AG09309 (cell line): ENCODE data around the gene LCN1.

ENCODE experiments used
- DNase-seq: peaks from one replicate; pipeline ENCODE4 v3.0.0-alpha.2; 2010; ENCODE audit warnings: low read depth
- H3K4me3 ChIP-seq: 2 replicates; pipeline ENCODE4 v1.5.1; 2011; ENCODE audit warnings: mild to moderate bottlenecking, low read depth, low read length, moderate library complexity; ENCODE audit not compliant: control insufficient read depth
- CTCF ChIP-seq: IDR thresholded peaks from 2 replicates; pipeline ENCODE4 v1.5.1; 2011; ENCODE audit warnings: mild to moderate bottlenecking, low read depth, low read length, inconsistent platforms; ENCODE audit not compliant: insufficient read depth, control insufficient read depth; ENCODE audit errors: missing control alignments

The LCN1 gene

DNA sequence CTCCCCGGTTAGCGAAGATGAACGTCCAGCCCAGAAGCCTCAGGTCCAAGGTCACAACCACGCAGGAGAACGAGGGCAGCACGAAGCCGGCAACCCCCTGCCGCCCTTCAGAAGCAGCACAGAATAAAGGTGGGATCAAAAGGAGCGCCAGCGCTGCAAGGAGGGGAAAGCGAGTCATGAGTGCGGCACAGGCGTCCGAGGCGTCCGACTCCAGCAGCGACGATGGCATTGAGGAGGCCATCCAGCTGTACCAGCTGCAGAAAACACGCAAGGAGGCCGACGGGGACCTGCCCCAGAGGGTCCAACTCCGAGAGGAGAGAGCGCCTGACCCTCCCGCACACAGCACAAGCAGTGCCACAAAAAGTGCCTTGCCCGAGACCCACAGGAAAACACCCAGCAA lies 35.9 kb upstream of the LCN1 start:
- no peak overlapping the region for H3K4me3 ChIP-seq
- TF ChIP-seq CTCF, result no peak
- no peak for DNase-seq

DNA sequence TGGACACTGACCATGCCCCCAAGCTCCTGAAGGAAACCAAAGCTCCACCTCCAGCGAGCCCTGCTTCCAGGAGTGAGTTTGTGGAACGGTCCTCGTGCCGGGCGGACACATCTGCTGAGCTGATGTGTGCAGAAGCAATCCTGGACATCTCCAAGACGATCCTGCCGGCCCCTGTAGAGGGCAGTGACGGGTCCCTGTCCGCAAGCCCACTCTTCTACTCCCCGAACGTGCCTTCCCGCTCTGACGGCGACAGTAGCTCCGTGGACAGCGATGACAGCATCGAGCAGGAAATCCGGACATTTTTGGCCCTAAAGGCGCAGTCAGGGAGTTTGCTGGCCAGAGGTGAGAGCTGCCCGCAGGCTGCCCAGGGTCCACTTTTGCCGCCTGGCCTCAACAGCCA lies 35.4 kb upstream of the LCN1 start:
- no peak for TF ChIP-seq CTCF
- no peak overlapping the region for H3K4me3 ChIP-seq
- no peak for DNase-seq

DNA sequence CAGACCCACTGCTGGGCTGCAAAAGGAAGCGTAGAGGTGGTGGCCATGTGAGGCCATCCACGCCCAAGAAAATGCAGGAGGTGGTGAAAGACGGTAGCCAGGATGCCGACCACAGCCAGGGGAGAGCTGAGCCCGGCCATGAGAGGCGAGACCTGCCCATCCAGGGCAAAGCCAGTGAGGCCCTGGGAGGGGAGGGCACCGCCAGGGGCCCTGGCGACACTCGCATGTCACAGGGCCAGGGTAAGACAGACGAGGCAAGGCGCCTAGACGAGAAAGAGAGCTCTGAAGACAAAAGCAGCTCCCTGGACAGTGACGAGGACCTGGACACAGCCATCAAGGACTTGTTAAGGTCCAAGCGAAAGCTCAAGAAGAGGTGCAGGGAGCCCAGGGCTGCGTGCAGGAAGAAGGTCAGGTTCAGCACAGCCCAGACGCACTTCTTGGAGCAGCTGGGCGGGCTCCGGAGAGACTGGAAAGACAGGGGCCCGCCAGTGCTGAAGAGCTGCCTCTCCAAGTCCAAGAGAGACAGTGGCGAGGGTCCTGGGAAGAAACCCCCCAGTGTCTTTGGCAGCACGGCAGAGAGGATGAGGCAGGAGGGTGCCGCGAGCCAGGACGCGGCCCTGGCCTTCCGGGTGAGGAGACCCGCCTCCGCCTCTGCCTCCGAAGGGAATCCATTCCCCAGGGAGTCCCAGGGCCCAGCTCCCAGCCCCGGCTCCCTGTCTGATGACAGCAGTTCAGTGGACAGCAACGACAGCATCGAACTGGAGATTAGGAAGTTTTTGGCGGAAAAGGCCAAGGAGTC lies 34.8 kb upstream of the LCN1 start:
- TF ChIP-seq CTCF, result no peak
- H3K4me3 ChIP-seq, result no peak overlapping the region
- DNase-seq, result no peak

GRCh38 chr9:135487281-135488012 lies 33.8 kb upstream of the LCN1 start:
- no peak for TF ChIP-seq CTCF
- no peak for DNase-seq
- no peak overlapping the region for H3K4me3 ChIP-seq

DNA sequence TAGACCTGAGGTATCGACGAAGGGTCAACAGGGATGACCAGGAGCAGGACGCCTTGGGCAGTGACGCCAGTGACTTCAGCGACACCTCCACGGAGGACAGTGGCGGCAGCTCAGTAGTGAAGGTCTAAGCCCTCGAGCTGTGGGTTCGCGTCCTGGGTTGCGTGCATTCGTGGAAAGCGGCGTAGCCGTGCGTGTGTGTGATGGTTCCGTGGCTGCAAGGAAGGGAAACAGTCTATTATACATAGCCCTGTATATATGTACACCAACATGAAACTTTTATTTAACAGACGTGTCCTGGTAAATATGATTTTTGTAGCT lies 33.3 kb upstream of the LCN1 start:
- no peak for DNase-seq
- TF ChIP-seq CTCF, result no peak
- H3K4me3 ChIP-seq, result no peak overlapping the region

DNA sequence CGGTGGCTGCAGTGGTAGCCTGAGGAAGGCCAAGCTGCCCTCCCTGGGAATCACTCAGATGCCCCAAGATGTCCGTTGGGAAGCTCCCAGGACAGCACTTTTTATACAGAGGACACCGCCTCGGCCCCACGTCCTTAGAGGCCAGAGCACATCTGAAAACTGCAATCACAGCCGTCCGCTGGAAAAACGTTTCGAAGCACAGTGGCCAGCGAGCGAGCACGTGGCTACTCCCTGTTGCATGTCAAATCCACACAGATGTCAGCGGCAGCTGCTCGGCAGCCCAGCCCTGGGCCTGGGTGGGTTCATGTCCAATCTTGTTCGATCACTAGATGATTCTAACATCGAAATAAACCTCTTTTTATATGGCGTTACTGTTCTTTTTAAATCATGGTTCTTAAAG lies 32.7 kb upstream of the LCN1 start:
- no peak overlapping the region for H3K4me3 ChIP-seq
- DNase-seq, result no peak
- no peak for TF ChIP-seq CTCF
